AG04449 (cell line): ENCODE measurements around the gene TTC6.

ENCODE experiments used
- CTCF ChIA-PET: fragments of 350-600 bp; formaldehyde crosslinking; extraction: SDS; loops from one replicate; lab custom pipeline; 2021; ENCODE audit warnings: antibody characterized with exemption; lab: Yijun Ruan, JAX
- POLR2A ChIA-PET: fragments of 400-600, 350-600 bp; formaldehyde crosslinking; extraction: SDS; loops from one replicate; lab custom pipeline; 2020; ENCODE audit warnings: antibody characterized with exemption, inconsistent platforms; lab: Yijun Ruan, JAX
- DNase-seq: peaks from one replicate; pipeline ENCODE4 v3.0.0-alpha.2; 2010; ENCODE audit warnings: low read depth, low spot score
- H3K4me3 ChIP-seq: 2 replicates; pipeline ENCODE4 v1.5.1; 2011; ENCODE audit warnings: low read depth, mild to moderate bottlenecking, control low read depth, low read length
- CTCF ChIP-seq: IDR thresholded peaks from one replicate; pipeline ENCODE4 v1.5.1; 2011; ENCODE audit warnings: mild to moderate bottlenecking, moderate library complexity, low read length, control low read depth, inconsistent platforms; ENCODE audit not compliant: insufficient read depth; ENCODE audit errors: missing control alignments

Gene TTC6

DNA sequence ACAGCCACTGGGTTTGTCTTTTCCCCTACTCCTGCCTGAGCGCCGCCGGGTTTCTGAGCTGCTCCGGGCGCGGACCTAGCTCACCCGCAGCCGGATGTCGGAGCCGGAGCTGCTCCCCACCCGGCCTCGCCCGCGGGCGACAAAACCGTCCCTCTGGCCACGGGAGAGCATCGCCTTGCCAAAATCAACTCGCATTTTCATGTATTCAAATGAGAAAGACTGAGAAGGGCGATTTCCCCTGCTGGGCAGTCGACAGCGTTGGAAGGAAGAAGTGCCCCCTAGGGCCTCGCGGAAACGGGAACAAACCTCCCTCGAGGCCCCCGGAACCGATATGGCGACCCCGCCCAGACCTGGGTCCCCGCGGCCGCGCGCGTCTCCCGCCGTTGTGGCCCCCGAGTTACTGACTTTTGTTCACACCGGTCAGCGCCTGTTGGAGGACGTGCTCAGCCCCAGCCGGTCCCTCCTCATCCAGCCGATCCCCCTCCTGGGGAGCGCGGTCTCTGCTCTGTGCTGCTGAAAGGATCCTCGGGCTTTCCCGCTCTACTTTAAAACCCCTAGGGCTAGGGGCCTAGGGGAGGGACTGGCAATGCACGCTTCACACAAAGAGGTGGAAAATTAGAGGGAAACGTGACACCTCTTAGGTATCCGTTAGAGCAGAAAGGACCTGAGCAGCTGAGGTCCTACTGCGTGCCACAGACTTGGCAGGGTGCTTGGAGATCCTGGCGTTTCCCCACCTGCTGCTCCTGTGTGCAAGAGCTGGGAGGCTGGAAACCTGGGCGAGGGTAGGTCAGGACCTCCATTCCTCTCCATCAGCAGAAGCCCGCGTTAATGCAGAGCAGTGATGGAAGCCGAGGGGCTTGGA, 4.3 kb downstream of the TTC6 start:
- no peak for TF ChIP-seq CTCF
- no peak for DNase-seq
- POLR2A ChIA-PET = no interaction called here
- H3K4me3 ChIP-seq = peak overlapping the region; percentile 18; the same call in 1 of the 2 replicates
- CTCF ChIA-PET = interaction anchor here (1.8 to 3.1 kb wide), 3 partner anchors 11 to 354 kb away, joined by 6 to 29 read pairs (median 11); no protein-coding TSS in a partner anchor

DNA sequence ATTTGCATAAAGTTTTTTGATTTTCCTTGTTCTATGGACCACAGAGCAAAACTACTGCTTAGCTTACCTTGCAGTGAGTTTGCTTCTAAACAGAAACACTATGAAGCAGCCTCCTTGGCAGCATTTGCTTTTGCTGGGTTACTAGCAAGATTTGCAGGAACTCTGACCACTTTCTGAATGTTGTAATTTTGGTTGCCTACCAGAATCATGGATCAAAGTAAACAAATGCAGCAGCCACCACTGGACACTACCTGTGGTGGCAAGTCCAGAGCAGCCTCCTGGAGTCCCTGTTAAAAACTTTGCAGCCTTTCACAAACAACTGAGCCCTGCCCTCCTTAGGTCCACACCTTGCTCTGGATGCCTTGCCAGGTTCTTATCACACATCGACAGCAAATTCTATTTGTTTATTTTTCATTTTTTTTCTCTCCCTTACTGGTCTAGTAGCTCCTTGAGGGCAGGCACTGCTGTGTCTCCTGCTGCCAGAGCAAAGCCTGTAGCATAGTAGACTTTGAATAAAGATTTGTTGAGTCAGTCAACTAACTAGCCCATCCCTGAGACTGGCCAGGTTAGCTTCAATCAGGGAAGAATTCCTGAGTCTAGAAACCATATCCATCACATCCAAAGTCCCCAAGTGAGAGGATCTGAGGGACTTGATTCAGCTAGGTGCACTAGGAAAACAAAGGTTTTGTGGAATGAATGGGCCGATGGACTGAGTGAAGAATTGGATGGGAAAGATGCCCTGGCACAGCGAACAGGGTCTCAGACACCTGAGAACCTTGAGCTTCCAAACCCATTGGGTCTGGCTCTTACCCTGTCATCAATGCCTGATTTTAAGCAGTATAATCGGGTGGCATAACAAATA, 5.7 kb downstream of the TTC6 start:
- no peak for DNase-seq
- H3K4me3 ChIP-seq = no peak overlapping the region
- POLR2A ChIA-PET = no interaction called here
- CTCF ChIA-PET = interaction anchor here (0.7 to 2.4 kb wide), 6 partner anchors 8 to 371 kb away, joined by 3 to 11 read pairs (median 4); no protein-coding TSS in a partner anchor
- no peak for TF ChIP-seq CTCF

- TF ChIP-seq CTCF = no peak
- CTCF ChIA-PET = interaction anchor here (0.7 to 2.4 kb wide), 6 partner anchors 9 to 372 kb away, joined by 3 to 11 read pairs (median 4); no protein-coding TSS in a partner anchor
- no peak for DNase-seq
- H3K4me3 ChIP-seq = no peak overlapping the region
- POLR2A ChIA-PET = no interaction called here
These were observed 6.4 kb downstream of the TTC6 start for GRCh38 chr14:37601865-37602264.

DNA sequence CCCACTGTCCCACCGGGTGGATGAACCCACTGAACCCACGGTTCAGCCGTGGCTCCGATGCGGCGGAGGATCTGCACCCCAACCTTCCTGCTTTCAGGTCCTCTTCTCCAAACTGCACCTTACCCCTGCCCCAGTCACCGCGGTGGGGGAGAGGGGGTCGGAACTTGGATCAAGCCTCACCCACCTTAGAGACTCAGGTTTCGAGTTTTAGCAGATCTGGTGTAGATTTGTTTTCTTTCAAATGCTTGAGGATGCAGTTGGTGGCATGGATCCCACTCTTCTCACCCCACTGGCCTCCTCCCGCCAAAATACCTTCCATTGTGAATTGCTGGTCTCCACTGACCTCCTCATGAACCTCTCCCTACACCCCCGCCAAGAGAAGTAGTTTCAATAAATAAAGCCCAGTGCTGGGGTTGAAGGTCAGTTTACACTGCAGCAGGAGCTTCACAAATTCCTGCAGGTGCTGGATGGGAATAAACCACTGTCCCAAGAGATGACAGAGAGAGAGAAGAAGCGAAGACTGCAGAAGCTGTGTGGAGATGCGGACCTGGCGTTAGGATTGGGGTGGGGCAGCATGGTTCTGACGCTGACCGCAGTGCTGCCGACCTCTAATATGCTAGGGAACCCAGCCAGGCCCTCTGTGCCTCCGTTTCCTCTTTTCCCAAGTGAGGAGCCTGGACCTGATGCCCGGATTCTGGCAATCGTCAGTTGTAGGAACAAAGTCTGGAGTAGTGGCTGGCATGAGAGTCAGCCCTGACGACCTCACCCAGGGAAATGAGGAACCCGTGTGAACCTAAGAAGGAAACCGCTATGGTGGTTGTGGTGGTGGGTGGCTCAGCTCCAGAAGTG, 7.4 kb downstream of the TTC6 start:
- DNase-seq = no peak
- CTCF ChIA-PET = interaction anchor here (1.1 to 1.3 kb wide), 2 partner anchors 9 to 373 kb away, joined by 3 to 4 read pairs; no protein-coding TSS in a partner anchor
- H3K4me3 ChIP-seq = no peak overlapping the region
- POLR2A ChIA-PET = no interaction called here
- TF ChIP-seq CTCF = no peak

- ChIA-PET CTCF (interaction anchor here (1.1 kb wide), 1 partner anchor 10 kb away, joined by 3 read pairs; no protein-coding TSS in a partner anchor), POLR2A (no interaction called here)
- no peak for TF ChIP-seq CTCF
- no peak for DNase-seq
- H3K4me3 ChIP-seq = no peak overlapping the region
These were observed 8.3 kb downstream of the TTC6 start for GRCh38 chr14:37603688-37604251.
